Measurements from ENCODE around the gene ASXL3.

DNA sequence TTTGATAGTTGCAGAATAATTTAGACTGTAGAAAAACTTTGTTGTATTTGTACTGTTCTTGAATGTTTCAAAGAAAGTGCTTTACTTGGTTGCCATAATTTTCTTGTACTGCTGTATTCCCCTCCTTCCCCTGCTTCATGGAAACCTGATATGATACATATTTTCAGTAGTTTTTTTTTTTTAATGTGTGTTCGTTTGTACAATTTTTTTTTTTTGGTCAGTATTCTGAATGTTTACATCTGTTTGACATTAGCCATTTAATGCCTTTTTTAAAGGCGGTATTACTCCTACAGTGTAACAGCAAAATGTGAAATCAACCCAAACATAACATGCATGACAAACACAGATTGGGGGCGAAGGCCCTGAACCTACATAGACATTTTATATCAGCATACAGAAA lies 172.3 kb downstream of the ASXL3 start:
- TF ChIP-seq, protein P1, sequence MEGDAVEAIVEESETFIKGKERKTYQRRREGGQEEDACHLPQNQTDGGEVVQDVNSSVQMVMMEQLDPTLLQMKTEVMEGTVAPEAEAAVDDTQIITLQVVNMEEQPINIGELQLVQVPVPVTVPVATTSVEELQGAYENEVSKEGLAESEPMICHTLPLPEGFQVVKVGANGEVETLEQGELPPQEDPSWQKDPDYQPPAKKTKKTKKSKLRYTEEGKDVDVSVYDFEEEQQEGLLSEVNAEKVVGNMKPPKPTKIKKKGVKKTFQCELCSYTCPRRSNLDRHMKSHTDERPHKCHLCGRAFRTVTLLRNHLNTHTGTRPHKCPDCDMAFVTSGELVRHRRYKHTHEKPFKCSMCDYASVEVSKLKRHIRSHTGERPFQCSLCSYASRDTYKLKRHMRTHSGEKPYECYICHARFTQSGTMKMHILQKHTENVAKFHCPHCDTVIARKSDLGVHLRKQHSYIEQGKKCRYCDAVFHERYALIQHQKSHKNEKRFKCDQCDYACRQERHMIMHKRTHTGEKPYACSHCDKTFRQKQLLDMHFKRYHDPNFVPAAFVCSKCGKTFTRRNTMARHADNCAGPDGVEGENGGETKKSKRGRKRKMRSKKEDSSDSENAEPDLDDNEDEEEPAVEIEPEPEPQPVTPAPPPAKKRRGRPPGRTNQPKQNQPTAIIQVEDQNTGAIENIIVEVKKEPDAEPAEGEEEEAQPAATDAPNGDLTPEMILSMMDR (IDR thresholded peaks at IDR 0.05; ENCODE audit: extremely low read depth in 1 of 2, insufficient read depth in 1 of 2, low read depth in 1 of 2, low read length in 2 of 2): no peak
- TF ChIP-seq EZH2 (IDR thresholded peaks at IDR 0.05; ENCODE audit: borderline replicate concordance, low read depth, low read length, severe bottlenecking) (no peak), POLR2A (IDR thresholded peaks at IDR 0.05; ENCODE audit: low read depth, low read length) (no peak)
